Vagina (tissue), 2 donors: Measurements from ENCODE around the gene DYNC1I1.

ENCODE experiments used
- POLR2AphosphoS5 ChIP-seq, 2 donors: sonication (generic); formaldehyde crosslinking; IDR thresholded peaks; one replicate each; pipeline ENCODE4 v1.9.0; 2017; ENCODE audit warnings: antibody characterized with exemption in 2 of 2, mild to moderate bottlenecking in 2 of 2, low read depth in 1 of 2; ENCODE audit not compliant: insufficient read depth in 1 of 2
- TF ChIP-seq, protein P1 (sequence below), 3 experiments: fragments of 450-650 bp in 2 of 3; fragments of 200-600 bp in 1 of 3; sonication (generic) in 1 of 3; IDR thresholded peaks; one replicate each; pipeline ENCODE4 v1.5.1; 2017 to 2019; ENCODE audit warnings: antibody characterized with exemption in 3 of 3, mild to moderate bottlenecking in 2 of 3, moderate library complexity in 2 of 3

DNA sequence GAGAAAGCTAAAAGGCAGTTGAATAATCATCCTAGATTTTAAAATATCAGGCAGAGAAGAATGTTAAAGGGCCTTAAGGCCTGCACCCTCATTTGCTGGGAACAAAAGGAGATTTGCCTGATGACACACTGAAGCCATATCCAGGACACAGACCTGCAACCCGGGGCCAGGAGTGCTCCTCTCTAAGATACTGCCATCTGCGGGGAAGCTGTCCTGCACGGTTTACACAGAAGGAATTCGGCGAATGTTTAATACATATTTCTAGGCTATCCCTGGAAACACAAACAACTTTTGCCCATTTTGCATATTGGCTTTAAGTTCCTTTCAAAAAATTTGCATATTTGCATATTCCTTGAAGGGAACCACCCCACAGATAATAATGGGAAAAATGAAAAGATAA, 52.3 kb downstream of the DYNC1I1 start:
- TF ChIP-seq, protein P1, sequence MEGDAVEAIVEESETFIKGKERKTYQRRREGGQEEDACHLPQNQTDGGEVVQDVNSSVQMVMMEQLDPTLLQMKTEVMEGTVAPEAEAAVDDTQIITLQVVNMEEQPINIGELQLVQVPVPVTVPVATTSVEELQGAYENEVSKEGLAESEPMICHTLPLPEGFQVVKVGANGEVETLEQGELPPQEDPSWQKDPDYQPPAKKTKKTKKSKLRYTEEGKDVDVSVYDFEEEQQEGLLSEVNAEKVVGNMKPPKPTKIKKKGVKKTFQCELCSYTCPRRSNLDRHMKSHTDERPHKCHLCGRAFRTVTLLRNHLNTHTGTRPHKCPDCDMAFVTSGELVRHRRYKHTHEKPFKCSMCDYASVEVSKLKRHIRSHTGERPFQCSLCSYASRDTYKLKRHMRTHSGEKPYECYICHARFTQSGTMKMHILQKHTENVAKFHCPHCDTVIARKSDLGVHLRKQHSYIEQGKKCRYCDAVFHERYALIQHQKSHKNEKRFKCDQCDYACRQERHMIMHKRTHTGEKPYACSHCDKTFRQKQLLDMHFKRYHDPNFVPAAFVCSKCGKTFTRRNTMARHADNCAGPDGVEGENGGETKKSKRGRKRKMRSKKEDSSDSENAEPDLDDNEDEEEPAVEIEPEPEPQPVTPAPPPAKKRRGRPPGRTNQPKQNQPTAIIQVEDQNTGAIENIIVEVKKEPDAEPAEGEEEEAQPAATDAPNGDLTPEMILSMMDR (IDR thresholded peaks at IDR 0.05) = no peak
- no peak for TF ChIP-seq POLR2AphosphoS5 (IDR thresholded peaks at IDR 0.05; ENCODE audit: insufficient read depth in 1 of 2, low read depth in 1 of 2)
